GM12801 (cell line): ENCODE data around the gene MYO3A.

Source experiments
- TF ChIP-seq, protein P1 (sequence below): IDR thresholded peaks from one replicate; pipeline ENCODE4 v1.5.1; 2011; ENCODE audit warnings: control low read depth; ENCODE audit not compliant: insufficient read length; ENCODE audit errors: extremely low read depth

Gene MYO3A, protein sequence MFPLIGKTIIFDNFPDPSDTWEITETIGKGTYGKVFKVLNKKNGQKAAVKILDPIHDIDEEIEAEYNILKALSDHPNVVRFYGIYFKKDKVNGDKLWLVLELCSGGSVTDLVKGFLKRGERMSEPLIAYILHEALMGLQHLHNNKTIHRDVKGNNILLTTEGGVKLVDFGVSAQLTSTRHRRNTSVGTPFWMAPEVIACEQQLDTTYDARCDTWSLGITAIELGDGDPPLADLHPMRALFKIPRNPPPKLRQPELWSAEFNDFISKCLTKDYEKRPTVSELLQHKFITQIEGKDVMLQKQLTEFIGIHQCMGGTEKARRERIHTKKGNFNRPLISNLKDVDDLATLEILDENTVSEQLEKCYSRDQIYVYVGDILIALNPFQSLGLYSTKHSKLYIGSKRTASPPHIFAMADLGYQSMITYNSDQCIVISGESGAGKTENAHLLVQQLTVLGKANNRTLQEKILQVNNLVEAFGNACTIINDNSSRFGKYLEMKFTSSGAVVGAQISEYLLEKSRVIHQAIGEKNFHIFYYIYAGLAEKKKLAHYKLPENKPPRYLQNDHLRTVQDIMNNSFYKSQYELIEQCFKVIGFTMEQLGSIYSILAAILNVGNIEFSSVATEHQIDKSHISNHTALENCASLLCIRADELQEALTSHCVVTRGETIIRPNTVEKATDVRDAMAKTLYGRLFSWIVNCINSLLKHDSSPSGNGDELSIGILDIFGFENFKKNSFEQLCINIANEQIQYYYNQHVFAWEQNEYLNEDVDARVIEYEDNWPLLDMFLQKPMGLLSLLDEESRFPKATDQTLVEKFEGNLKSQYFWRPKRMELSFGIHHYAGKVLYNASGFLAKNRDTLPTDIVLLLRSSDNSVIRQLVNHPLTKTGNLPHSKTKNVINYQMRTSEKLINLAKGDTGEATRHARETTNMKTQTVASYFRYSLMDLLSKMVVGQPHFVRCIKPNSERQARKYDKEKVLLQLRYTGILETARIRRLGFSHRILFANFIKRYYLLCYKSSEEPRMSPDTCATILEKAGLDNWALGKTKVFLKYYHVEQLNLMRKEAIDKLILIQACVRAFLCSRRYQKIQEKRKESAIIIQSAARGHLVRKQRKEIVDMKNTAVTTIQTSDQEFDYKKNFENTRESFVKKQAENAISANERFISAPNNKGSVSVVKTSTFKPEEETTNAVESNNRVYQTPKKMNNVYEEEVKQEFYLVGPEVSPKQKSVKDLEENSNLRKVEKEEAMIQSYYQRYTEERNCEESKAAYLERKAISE (N-terminal part only)

DNA sequence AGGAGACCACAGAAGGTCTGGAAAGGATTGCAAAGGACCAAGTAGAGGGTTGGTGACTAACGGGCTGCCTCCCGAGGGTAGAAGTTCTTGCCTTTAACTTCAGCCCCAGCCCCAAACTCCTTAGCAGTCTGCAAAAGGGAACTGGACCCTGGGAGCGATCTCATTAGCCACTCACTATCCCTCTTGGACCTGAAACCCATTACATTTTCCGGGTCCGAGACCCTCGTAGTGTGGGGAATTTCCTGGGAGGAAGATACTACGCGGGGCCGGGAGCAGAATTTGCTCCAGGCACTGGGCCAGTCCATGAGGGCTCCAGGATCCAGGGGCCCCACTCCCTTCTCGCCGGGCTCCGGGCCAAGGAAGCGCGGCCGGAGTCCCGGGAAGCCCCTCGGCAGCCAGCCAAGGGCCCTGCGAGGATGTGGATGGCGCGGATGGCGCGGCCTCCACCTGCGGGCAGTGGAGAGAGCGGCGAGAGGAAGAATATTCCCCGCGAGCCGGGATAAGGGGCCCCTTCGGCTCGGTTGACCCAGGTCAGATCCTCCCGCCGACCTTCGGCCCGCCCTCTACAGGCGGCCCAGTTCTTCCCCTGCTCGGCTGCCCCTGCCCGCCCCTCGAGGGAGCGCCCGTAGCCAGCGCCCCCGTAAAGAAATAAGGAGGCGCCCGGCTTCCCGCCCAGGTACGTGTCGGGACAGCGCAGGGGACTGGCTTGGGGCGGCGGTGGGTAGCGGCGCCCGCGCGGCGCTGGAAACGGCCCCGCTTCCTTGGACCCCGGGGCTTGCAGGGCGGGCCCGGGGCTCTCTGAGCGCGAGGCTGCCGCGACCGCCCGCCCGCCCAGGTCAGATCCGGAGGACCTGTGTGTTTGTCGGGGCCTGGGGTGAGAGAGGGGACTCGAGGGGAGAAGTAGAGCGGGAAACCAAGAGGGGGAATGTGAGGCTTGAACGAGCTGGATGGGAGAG, at the start of gene MYO3A:
TSS of gene MYO3A (plus strand) at position 577 of the 956 bp plus-strand sequence. CDS start 17,882 bp downstream, outside the sequence.
- TF ChIP-seq, protein P1, sequence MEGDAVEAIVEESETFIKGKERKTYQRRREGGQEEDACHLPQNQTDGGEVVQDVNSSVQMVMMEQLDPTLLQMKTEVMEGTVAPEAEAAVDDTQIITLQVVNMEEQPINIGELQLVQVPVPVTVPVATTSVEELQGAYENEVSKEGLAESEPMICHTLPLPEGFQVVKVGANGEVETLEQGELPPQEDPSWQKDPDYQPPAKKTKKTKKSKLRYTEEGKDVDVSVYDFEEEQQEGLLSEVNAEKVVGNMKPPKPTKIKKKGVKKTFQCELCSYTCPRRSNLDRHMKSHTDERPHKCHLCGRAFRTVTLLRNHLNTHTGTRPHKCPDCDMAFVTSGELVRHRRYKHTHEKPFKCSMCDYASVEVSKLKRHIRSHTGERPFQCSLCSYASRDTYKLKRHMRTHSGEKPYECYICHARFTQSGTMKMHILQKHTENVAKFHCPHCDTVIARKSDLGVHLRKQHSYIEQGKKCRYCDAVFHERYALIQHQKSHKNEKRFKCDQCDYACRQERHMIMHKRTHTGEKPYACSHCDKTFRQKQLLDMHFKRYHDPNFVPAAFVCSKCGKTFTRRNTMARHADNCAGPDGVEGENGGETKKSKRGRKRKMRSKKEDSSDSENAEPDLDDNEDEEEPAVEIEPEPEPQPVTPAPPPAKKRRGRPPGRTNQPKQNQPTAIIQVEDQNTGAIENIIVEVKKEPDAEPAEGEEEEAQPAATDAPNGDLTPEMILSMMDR: no peak

DNA sequence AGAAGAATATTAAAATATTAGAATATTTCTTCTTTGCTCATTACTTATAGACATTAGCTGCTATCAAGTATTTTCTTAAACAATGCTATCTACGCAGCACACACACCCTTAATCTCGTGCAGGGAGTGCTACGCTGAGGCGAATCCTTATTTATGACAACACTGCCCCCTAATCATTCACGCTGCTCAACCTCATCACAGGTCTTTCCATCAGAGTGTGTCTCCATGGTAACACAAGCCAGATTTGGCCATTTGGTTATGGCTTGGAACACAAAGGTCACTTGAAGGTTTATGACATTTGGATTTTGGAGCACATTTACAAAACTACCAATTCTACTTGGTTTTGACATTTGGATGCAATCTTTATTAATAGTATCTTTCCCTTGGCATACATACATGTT, 45.4 kb upstream of the MYO3A start:
- TF ChIP-seq, protein P1: no peak

DNA sequence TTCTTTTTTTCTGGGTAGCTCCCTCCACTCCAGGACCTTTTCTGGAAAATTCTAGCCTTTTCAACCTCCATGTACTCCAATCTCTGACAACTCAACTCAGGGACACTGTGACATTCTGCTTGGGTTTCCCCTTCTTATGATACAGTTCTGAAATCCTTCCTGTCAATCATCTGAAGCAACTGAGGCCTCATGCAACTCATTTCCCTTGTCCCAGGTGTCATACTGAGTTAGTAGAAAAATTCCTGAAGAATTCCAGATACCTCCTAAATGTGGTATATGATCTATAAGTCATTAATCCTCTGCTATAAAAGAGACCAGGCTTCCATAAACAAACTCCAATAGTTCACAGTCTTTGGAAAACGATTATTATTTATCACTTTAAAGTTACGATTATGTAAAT, 43.0 kb upstream of the MYO3A start:
- TF ChIP-seq, protein P1: no peak

DNA sequence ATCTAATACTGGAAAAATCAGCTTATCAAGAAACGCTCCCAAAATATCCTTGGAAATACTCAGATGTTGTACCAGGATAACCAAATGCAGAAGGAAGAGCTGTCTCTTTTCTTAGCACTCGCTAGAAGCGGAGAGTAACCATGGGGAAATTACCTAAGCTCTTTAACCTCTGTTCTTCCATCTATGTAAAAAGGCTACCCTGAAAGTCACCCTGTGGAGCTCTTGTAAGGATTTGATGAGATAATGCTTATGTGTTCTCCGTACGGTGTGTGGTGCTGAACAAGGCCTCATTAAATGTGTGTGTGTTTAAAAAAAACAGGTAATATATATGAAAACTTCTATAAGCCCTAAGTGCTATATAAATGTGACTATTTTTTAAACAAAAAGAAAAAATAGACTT, 38.2 kb upstream of the MYO3A start:
- TF ChIP-seq, protein P1: no peak

DNA sequence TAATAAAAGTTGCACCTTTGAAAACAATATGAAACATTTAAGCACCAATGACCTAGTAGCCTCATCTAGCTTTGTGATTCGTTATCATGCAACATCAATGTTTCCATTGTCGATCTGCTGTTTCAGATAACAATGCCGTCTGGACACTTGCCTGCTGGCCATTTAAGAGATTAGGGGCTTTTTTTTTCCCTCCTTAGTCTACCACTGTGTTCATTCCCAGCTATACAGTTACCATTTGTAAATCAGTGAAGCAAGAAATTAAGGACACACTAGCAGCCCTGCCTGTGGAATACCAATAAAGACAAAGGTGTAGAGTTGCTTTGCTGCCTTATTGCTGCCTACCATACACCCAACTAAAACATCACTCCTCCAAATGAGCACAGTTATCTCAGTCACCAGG, 37.6 kb upstream of the MYO3A start:
- TF ChIP-seq, protein P1: no peak

DNA sequence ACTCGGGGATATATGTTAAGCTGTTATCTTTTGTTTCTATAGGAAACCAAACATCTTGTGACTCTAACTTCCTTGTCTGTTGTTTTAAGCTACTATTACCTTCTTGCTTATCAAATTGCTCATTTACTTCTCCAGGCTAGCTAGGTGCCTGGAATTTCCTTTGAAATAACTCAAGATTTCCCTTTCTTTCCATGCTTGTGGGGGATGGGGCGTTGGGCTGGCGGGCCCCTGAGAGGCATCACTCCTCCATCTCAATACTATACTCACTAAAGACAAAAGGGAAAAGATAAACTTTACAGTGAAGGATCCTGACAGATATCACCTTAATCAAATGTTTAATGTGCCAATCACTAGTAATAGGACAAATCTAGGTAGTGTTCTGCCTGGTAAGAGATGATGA, 34.7 kb upstream of the MYO3A start:
- TF ChIP-seq, protein P1: no peak
